HUES48 (cell line): ENCODE measurements around the gene TERT.
"Not testable (repeated sequence)": the region's sequence is repeated elsewhere in the genome, so short reads cannot be mapped to it uniquely, and the experiment has no call there.

Source experiments
- H3K27ac ChIP-seq: one replicate; pipeline ENCODE4 v1.7.0; 2013; ENCODE audit warnings: low read depth, low read length, inconsistent platforms
- H3K27me3 ChIP-seq: 2 replicates; pipeline ENCODE4 v1.6.1; 2013; ENCODE audit warnings: mild to moderate bottlenecking, low read length; ENCODE audit not compliant: control insufficient read depth, insufficient read depth
- H3K36me3 ChIP-seq: 2 replicates; pipeline ENCODE4 v1.6.1; 2013; ENCODE audit warnings: low read length; ENCODE audit not compliant: control insufficient read depth, insufficient read depth
- H3K4me1 ChIP-seq: 2 replicates; pipeline ENCODE4 v1.6.1; 2013; ENCODE audit warnings: mild to moderate bottlenecking, low read length; ENCODE audit not compliant: control insufficient read depth, insufficient read depth
- H3K4me3 ChIP-seq: 2 replicates; pipeline ENCODE4 v1.5.1; 2013; ENCODE audit warnings: mild to moderate bottlenecking, low read depth, low read length
- H3K9ac ChIP-seq: 2 replicates; pipeline ENCODE4 v1.6.1; 2013; ENCODE audit warnings: mild to moderate bottlenecking, low read depth, low read length, moderate library complexity
- H3K9me3 ChIP-seq: 2 replicates; pipeline ENCODE4 v1.6.1; 2013; ENCODE audit warnings: low read length; ENCODE audit not compliant: control insufficient read depth, insufficient read depth

Gene TERT

GRCh38 chr5:1330146-1330846 lies 35.4 kb upstream of the TERT start:
- Histone ChIP-seq H3K27me3 (no peaks in the 10 kb centered on the region), H3K36me3 (peaks cover 68% of the 10 kb centered on the region), H3K9ac (no peak overlapping the region), H3K9me3 (no peaks in the 10 kb centered on the region), H3K4me3 (no peak overlapping the region), H3K4me1 (no peaks in the 10 kb centered on the region), H3K27ac (no peak overlapping the region)

DNA sequence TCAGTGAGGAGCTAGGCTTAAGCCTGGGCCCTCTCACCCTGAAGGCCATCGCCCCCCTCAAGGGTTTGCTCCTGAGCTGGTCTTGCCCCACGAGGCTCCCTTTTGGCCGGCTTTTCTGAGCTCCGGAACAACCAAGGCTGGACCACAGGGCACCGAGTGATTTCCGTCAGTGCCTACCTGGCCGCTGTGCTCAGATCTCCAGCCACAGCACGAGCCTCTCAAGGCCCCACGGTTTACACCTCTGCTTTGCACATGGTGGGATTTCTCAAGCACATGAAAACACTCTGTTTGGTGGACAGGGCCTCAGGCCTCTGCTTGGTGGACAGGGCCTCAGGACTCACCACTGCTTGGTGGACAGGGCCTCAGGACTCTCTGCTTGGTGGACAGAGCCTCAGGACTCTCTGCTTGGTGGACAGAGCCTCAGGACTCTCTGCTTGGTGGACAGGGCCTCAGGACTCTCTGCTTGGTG lies 34.3 kb upstream of the TERT start:
- no peak overlapping the region for H3K9ac ChIP-seq
- no peak overlapping the region for H3K27ac ChIP-seq
- no peaks in the 10 kb centered on the region for H3K4me1 ChIP-seq
- no peak overlapping the region for H3K4me3 ChIP-seq
- no peaks in the 10 kb centered on the region for H3K27me3 ChIP-seq
- no peaks in the 10 kb centered on the region for H3K9me3 ChIP-seq
- peaks cover 68% of the 10 kb centered on the region for H3K36me3 ChIP-seq

GRCh38 chr5:1328237-1329110 lies 33.6 kb upstream of the TERT start:
- H3K27ac ChIP-seq, H3K4me1 ChIP-seq, H3K4me3 ChIP-seq, H3K9me3 ChIP-seq, H3K9ac ChIP-seq, H3K27me3 ChIP-seq: not testable (repeated sequence)
- H3K36me3 ChIP-seq: peaks cover 68% of the 10 kb centered on the region

GRCh38 chr5:1326901-1327756 lies 32.3 kb upstream of the TERT start:
- not testable (repeated sequence) for H3K27me3 ChIP-seq, H3K4me3 ChIP-seq, H3K27ac ChIP-seq, H3K9ac ChIP-seq, H3K9me3 ChIP-seq, H3K4me1 ChIP-seq
- H3K36me3 ChIP-seq: peaks cover 65% of the 10 kb centered on the region

- H3K4me1 ChIP-seq, H3K4me3 ChIP-seq, H3K9me3 ChIP-seq, H3K27me3 ChIP-seq, H3K27ac ChIP-seq, H3K9ac ChIP-seq: not testable (repeated sequence)
- H3K36me3 ChIP-seq: peaks cover 65% of the 10 kb centered on the region
These were observed 31.6 kb upstream of the TERT start for GRCh38 chr5:1326532-1326875.

- H3K9ac ChIP-seq: no peak overlapping the region
- H3K4me3 ChIP-seq: no peak overlapping the region
- H3K9me3 ChIP-seq: no peaks in the 10 kb centered on the region
- H3K27me3 ChIP-seq: no peaks in the 10 kb centered on the region
- H3K27ac ChIP-seq: no peak overlapping the region
- H3K36me3 ChIP-seq: peaks cover 65% of the 10 kb centered on the region
- H3K4me1 ChIP-seq: no peaks in the 10 kb centered on the region
These were observed 31.1 kb upstream of the TERT start for GRCh38 chr5:1325870-1326531.

DNA sequence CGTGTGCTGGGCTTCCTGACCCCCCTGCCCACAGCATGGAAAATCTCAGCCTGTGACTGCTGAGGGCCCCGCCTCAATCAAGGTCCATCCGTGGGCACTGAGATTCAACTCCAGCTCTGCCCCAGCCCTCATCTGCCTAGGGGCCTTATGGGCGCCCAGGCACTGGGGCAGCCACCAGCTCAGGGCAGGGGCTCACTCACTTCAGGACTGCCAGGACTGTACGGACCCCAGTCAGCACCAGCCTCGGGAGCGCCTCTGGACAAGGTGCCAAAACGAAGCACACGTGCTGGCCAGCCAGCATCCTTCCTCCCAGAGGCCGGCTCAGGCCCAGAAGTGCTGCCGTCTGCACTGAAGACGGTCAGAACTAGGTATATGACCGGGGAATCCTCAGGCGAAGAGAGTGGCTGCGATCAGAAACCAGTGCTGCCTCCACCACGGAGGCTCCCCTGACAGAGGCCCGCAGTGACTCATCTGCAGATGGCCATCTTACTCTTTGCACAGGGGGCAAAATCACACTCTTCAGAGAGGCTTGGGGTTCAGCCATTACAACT lies 30.4 kb upstream of the TERT start:
- no peak overlapping the region for H3K27ac ChIP-seq
- no peaks in the 10 kb centered on the region for H3K27me3 ChIP-seq
- H3K36me3 ChIP-seq: peaks cover 65% of the 10 kb centered on the region
- H3K9me3 ChIP-seq: no peaks in the 10 kb centered on the region
- H3K9ac ChIP-seq: no peak overlapping the region
- no peaks in the 10 kb centered on the region for H3K4me1 ChIP-seq
- no peak overlapping the region for H3K4me3 ChIP-seq

- Histone ChIP-seq H3K36me3 (peaks cover 65% of the 10 kb centered on the region), H3K27ac (no peak overlapping the region), H3K4me1 (no peaks in the 10 kb centered on the region), H3K9me3 (no peaks in the 10 kb centered on the region), H3K9ac (no peak overlapping the region), H3K4me3 (no peak overlapping the region), H3K27me3 (no peaks in the 10 kb centered on the region)
These were observed 29.9 kb upstream of the TERT start for GRCh38 chr5:1324719-1325190.

GRCh38 chr5:1324301-1324700 lies 29.4 kb upstream of the TERT start:
- no peak overlapping the region for H3K4me3 ChIP-seq
- H3K36me3 ChIP-seq: peaks cover 68% of the 10 kb centered on the region
- H3K27ac ChIP-seq: no peak overlapping the region

GRCh38 chr5:1323803-1324173 lies 28.9 kb upstream of the TERT start:
- no peaks in the 10 kb centered on the region for H3K4me1 ChIP-seq
- H3K9me3 ChIP-seq: no peaks in the 10 kb centered on the region
- H3K36me3 ChIP-seq: peaks cover 69% of the 10 kb centered on the region
- no peak overlapping the region for H3K9ac ChIP-seq
- H3K27ac ChIP-seq: no peak overlapping the region
- no peak overlapping the region for H3K4me3 ChIP-seq
- no peaks in the 10 kb centered on the region for H3K27me3 ChIP-seq

More at GRCh38 chr5:1324301-1324700, 29.4 kb upstream of the TERT start:
- Histone ChIP-seq H3K4me1 (no peaks in the 10 kb centered on the region), H3K9me3 (no peaks in the 10 kb centered on the region), H3K27me3 (no peaks in the 10 kb centered on the region), H3K9ac (no peak overlapping the region)
